Hypothalamus (tissue), 51 donors: Measurements from ENCODE around the gene ICAM1.
"Not testable (repeated sequence)": the region's sequence is repeated elsewhere in the genome, so short reads cannot be mapped to it uniquely, and the experiment has no call there.

Experiments used
- DNase-seq, 51 donors: peaks; one replicate each; lab custom pipeline; 2025; lab: John Stamatoyannopoulos, UW

ICAM1 gene

GRCh38 chr19:10270180-10270615 lies 722 bp upstream of the ICAM1 start:
- DNase-seq = peak in 24 of 51 donors; percentile 5 to 53 (median 16)

- peak in 2 of 51 donors; percentile 4 to 17 for DNase-seq
Measured at GRCh38 chr19:10271543-10272086, 695 bp downstream of the ICAM1 start.

- DNase-seq = no peak
Measured at GRCh38 chr19:10274589-10274988, 3.7 kb downstream of the ICAM1 start.

- no peak for DNase-seq
Measured at GRCh38 chr19:10277795-10278589, 7.1 kb downstream of the ICAM1 start.

- DNase-seq = no peak
Measured at GRCh38 chr19:10278935-10279334, 8.0 kb downstream of the ICAM1 start.

GRCh38 chr19:10279737-10280442 lies 9.0 kb downstream of the ICAM1 start:
- no peak for DNase-seq

- not testable (repeated sequence) for DNase-seq
Measured at GRCh38 chr19:10282043-10282442, 11.1 kb downstream of the ICAM1 start.

GRCh38 chr19:10283301-10284064 lies 12.6 kb downstream of the ICAM1 start:
- no peak for DNase-seq

GRCh38 chr19:10284065-10284959 lies 13.4 kb downstream of the ICAM1 start:
- no peak for DNase-seq

- no peak for DNase-seq
Measured at GRCh38 chr19:10284960-10285278, 14.0 kb downstream of the ICAM1 start.

- no peak for DNase-seq
Measured at GRCh38 chr19:10285393-10285792, 14.5 kb downstream of the ICAM1 start.

GRCh38 chr19:10286803-10287737 lies 16.1 kb downstream of the ICAM1 start, which contains the start of gene ICAM4:
Gene ICAM4, plus strand, starts transcription at chr19:10286955. Its CDS starts 58 bp downstream, at chr19:10287013.
- DNase-seq = no peak

GRCh38 chr19:10288662-10289166 lies 17.8 kb downstream of the ICAM1 start:
- DNase-seq = peak in 4 of 51 donors; percentile 25 to 76 (median 41)

GRCh38 chr19:10289167-10289835 lies 18.4 kb downstream of the ICAM1 start:
- DNase-seq = peak in 5 of 51 donors; percentile 11 to 79 (median 44)

- DNase-seq = peak in 6 of 51 donors; percentile 12 to 67 (median 30)
Measured at GRCh38 chr19:10289836-10290356, 19.0 kb downstream of the ICAM1 start, which contains the start of gene ICAM5. Gene ICAM5, plus strand, starts transcription at chr19:10289952. Its CDS starts 92 bp downstream, at chr19:10290044.

GRCh38 chr19:10290357-10290875 lies 19.5 kb downstream of the ICAM1 start:
- no peak for DNase-seq

GRCh38 chr19:10290876-10291553 lies 20.1 kb downstream of the ICAM1 start:
- peak in 7 of 51 donors; percentile 4 to 58 (median 15) for DNase-seq
